HEK293 (cell line): Measurements from ENCODE around the gene ARPC1A.
"Not testable (repeated sequence)": the region's sequence is repeated elsewhere in the genome, so short reads cannot be mapped to it uniquely, and the experiment has no call there.

ENCODE experiments used
- ZNF362 ChIP-seq: fragments of 450-650 bp; formaldehyde crosslinking; IDR thresholded peaks from 2 replicates; pipeline ENCODE4 v1.5.1; 2016; ENCODE audit warnings: missing biosample characterization, missing genetic modification characterization
- ZNF600 ChIP-seq: fragments of 450-650 bp; formaldehyde crosslinking; IDR thresholded peaks from 2 replicates; pipeline ENCODE4 v1.5.1; 2016; ENCODE audit warnings: missing biosample characterization, missing genetic modification characterization

DNA sequence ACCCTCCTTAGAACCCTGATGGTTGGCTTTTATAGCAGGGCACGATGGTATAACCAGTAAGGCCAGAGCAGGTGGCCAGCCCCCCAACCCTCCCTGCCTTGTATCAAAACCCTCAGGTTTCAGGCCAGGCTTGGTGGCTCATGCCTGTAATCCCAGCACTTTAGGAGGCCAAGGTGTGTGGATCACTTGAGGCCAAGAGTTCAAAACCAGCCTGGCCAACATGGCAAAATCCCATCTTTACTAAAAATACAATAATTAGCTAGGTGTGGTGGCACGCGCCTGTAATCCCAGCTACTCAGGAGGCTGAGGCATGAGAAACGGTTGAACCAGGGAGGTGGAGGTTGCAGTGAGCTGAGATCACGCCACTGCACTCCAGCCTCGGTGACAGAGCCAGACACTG, 3.0 kb upstream of the ARPC1A start:
- not testable (repeated sequence) for TF ChIP-seq ZNF600; ZNF362 (tag by site-specific recombination)
